Neutrophil (primary cell): ENCODE results near the gene MAP3K7.

Experiments
- H3K27ac ChIP-seq: fragments of 200-600 bp; sonication (generic); 2 replicates; pipeline ENCODE4 v1.5.1; 2016; ENCODE audit warnings: mild to moderate bottlenecking, moderate library complexity
- H3K27me3 ChIP-seq: fragments of 200-600 bp; sonication (generic); 2 replicates; pipeline ENCODE4 v1.6.0; 2016; ENCODE audit warnings: mild to moderate bottlenecking
- H3K36me3 ChIP-seq: fragments of 200-600 bp; sonication (generic); 2 replicates; pipeline ENCODE4 v1.5.1; 2017
- H3K4me1 ChIP-seq, 2 experiments: fragments of 200-600 bp in 1 of 2; sonication (generic) in 1 of 2; 1 replicate in 1 of 2; 2 replicates in 1 of 2; pipeline versions ENCODE4 v1.5.1 to v1.6.1; 2013 to 2016; ENCODE audit warnings: low read depth in 1 of 2, low read length in 1 of 2, mild to moderate bottlenecking in 1 of 2, moderate library complexity in 1 of 2; ENCODE audit not compliant: control insufficient read depth in 1 of 2, insufficient read depth in 1 of 2
- H3K4me3 ChIP-seq, 2 experiments: fragments of 200-600 bp in 1 of 2; sonication (generic) in 1 of 2; 1 replicate in 1 of 2; 2 replicates in 1 of 2; pipeline ENCODE4 v1.5.1; 2013 to 2016; ENCODE audit warnings: low read depth in 1 of 2, low read length in 1 of 2, mild to moderate bottlenecking in 1 of 2, moderate library complexity in 1 of 2
- H3K9me3 ChIP-seq: fragments of 200-600 bp; sonication (generic); 2 replicates; pipeline ENCODE4 v1.5.1; 2016
- TF ChIP-seq, protein P1 (sequence below): fragments of 200-600 bp; sonication (generic); IDR thresholded peaks from 2 replicates; pipeline ENCODE4 v1.5.1; 2016; ENCODE audit warnings: antibody characterized with exemption

MAP3K7 gene

DNA sequence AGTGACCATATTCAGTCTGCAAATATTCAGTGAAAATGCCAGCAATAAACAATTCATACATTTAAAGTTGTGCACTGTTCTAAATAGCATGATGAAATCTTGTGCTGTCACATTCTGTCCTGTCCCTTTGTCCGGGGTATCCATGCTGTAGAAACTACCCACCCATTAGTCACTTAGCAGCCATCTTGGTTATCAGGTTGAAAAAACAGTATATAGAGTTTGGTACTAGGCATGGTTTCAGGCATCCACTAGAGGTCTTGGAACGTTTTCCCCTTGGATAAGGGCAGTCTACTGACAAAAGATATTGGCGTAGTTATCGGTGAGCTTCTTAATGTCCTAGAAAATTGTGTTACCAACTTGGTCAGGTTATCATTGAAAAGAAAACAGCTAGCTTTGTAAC lies 12.3 kb upstream of the MAP3K7 start:
- peaks cover 80% of the 10 kb centered on the region for H3K27me3 ChIP-seq
- TF ChIP-seq, protein P1, sequence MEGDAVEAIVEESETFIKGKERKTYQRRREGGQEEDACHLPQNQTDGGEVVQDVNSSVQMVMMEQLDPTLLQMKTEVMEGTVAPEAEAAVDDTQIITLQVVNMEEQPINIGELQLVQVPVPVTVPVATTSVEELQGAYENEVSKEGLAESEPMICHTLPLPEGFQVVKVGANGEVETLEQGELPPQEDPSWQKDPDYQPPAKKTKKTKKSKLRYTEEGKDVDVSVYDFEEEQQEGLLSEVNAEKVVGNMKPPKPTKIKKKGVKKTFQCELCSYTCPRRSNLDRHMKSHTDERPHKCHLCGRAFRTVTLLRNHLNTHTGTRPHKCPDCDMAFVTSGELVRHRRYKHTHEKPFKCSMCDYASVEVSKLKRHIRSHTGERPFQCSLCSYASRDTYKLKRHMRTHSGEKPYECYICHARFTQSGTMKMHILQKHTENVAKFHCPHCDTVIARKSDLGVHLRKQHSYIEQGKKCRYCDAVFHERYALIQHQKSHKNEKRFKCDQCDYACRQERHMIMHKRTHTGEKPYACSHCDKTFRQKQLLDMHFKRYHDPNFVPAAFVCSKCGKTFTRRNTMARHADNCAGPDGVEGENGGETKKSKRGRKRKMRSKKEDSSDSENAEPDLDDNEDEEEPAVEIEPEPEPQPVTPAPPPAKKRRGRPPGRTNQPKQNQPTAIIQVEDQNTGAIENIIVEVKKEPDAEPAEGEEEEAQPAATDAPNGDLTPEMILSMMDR, result no peak

GRCh38 chr6:90598192-90598951 lies 11.5 kb upstream of the MAP3K7 start:
- TF ChIP-seq, protein P1, result no peak

More for the DNA sequence above, 12.3 kb upstream of the MAP3K7 start:
- Histone ChIP-seq H3K27ac (no peak overlapping the region), H3K4me1 (no peaks in the 10 kb centered on the region), H3K9me3 (no peaks in the 10 kb centered on the region), H3K36me3 (no peaks in the 10 kb centered on the region), H3K4me3 (no peak overlapping the region)

GRCh38 chr6:90596967-90597539 lies 10.2 kb upstream of the MAP3K7 start:
- H3K4me3 ChIP-seq, result no peak overlapping the region
- no peaks in the 10 kb centered on the region for H3K9me3 ChIP-seq
- no peaks in the 10 kb centered on the region for H3K36me3 ChIP-seq
- no peaks in the 10 kb centered on the region for H3K4me1 ChIP-seq
- H3K27me3 ChIP-seq, result peaks cover 81% of the 10 kb centered on the region
- no peak overlapping the region for H3K27ac ChIP-seq
- TF ChIP-seq, protein P1, result no peak

More at GRCh38 chr6:90598192-90598951, 11.5 kb upstream of the MAP3K7 start:
- peaks cover 80% of the 10 kb centered on the region for H3K27me3 ChIP-seq
- H3K9me3 ChIP-seq, result no peaks in the 10 kb centered on the region
- no peaks in the 10 kb centered on the region for H3K4me1 ChIP-seq
- H3K4me3 ChIP-seq, result no peak overlapping the region
- no peaks in the 10 kb centered on the region for H3K36me3 ChIP-seq
- no peak overlapping the region for H3K27ac ChIP-seq

GRCh38 chr6:90595854-90596253 lies 9.0 kb upstream of the MAP3K7 start:
- Histone ChIP-seq H3K4me3 (no peak overlapping the region), H3K36me3 (no peaks in the 10 kb centered on the region), H3K27me3 (peaks cover 87% of the 10 kb centered on the region), H3K9me3 (no peaks in the 10 kb centered on the region), H3K27ac (no peak overlapping the region), H3K4me1 (no peaks in the 10 kb centered on the region)
- TF ChIP-seq, protein P1, result no peak

DNA sequence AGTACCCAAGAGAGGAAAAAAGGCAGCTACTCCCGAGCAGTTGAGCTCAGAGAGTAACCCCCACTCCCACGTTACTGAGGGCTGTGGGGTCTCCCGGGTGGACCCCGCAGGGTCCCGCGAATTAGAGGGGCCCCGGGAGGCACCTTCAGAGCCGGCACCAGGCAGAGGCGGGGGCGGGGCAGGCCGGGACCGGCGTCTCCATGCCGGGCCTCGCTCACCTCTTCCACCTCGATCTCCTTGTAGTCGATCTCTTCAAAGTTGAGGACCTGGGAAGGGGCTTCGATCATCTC lies 381 bp downstream of the MAP3K7 start:
- H3K9me3 ChIP-seq, result no peaks in the 10 kb centered on the region
- peaks cover 39% of the 10 kb centered on the region for H3K27me3 ChIP-seq
- TF ChIP-seq, protein P1, result no peak
- H3K4me3 ChIP-seq, result peak overlapping the region; percentile 89 to 98
- no peaks in the 10 kb centered on the region for H3K36me3 ChIP-seq
- H3K4me1 ChIP-seq, result peaks cover 17% of the 10 kb centered on the region in 2 experiments
- H3K27ac ChIP-seq, result peak overlapping the region; percentile 93
